HEK293 (cell line): Measurements from ENCODE around the gene NREP.
A peak's percentile ranks its signal among the peaks of the same experiment; 100 is the strongest.

Source experiments
- KLF10 ChIP-seq: fragments of 450-650 bp; IDR thresholded peaks from 2 replicates; pipeline ENCODE4 v1.5.1; 2018; ENCODE audit warnings: missing biosample characterization, mild to moderate bottlenecking, missing genetic modification characterization
- KLF16 ChIP-seq: fragments of 450-650 bp; formaldehyde crosslinking; IDR thresholded peaks from 2 replicates; pipeline ENCODE4 v1.5.1; 2017; ENCODE audit warnings: missing biosample characterization, missing genetic modification characterization
- KLF7 ChIP-seq: fragments of 450-650 bp; formaldehyde crosslinking; IDR thresholded peaks from 2 replicates; pipeline ENCODE4 v1.5.1; 2016; ENCODE audit warnings: missing biosample characterization, missing genetic modification characterization, borderline replicate concordance
- MYNN ChIP-seq: fragments of 450-650 bp; formaldehyde crosslinking; IDR thresholded peaks from 2 replicates; pipeline ENCODE4 v1.5.1; 2016; ENCODE audit warnings: missing biosample characterization, missing genetic modification characterization, borderline replicate concordance
- OSR2 ChIP-seq: fragments of 450-650 bp; formaldehyde crosslinking; IDR thresholded peaks from 2 replicates; pipeline ENCODE4 v1.5.1; 2016; ENCODE audit warnings: missing biosample characterization, missing genetic modification characterization
- PRDM1 ChIP-seq: fragments of 450-650 bp; formaldehyde crosslinking; IDR thresholded peaks from 2 replicates; pipeline ENCODE4; 2016; ENCODE audit warnings: missing biosample characterization, missing genetic modification characterization
- REPIN1 ChIP-seq: fragments of 450-650 bp; formaldehyde crosslinking; IDR thresholded peaks from 2 replicates; pipeline ENCODE4 v1.5.1; 2017; ENCODE audit warnings: missing biosample characterization, missing genetic modification characterization, low read depth
- ZBTB20 ChIP-seq: fragments of 450-650 bp; formaldehyde crosslinking; IDR thresholded peaks from 2 replicates; pipeline ENCODE4 v1.5.1; 2016; ENCODE audit warnings: missing biosample characterization, missing genetic modification characterization
- ZFP69B ChIP-seq: fragments of 450-650 bp; formaldehyde crosslinking; IDR thresholded peaks from 2 replicates; pipeline ENCODE4 v1.5.1; 2016; ENCODE audit warnings: missing biosample characterization, missing genetic modification characterization
- ZNF155 ChIP-seq: fragments of 450-650 bp; formaldehyde crosslinking; IDR thresholded peaks from 2 replicates; pipeline ENCODE4 v1.5.1; 2016; ENCODE audit warnings: missing biosample characterization, missing genetic modification characterization
- ZNF202 ChIP-seq: fragments of 450-650 bp; formaldehyde crosslinking; IDR thresholded peaks from 2 replicates; pipeline ENCODE4 v1.5.1; 2016; ENCODE audit warnings: missing biosample characterization, missing genetic modification characterization, borderline replicate concordance
- ZNF341 ChIP-seq: fragments of 450-650 bp; formaldehyde crosslinking; IDR thresholded peaks from 2 replicates; pipeline ENCODE4; 2016; ENCODE audit warnings: low read depth, missing biosample characterization, missing genetic modification characterization
- ZNF366 ChIP-seq: fragments of 450-650 bp; formaldehyde crosslinking; conservative IDR thresholded peaks from 2 replicates; pipeline ENCODE4 v1.5.1; 2016; ENCODE audit warnings: missing biosample characterization, missing genetic modification characterization
- ZNF37A ChIP-seq: fragments of 450-650 bp; IDR thresholded peaks from 2 replicates; pipeline ENCODE4 v1.5.1; 2018; ENCODE audit warnings: missing biosample characterization, missing genetic modification characterization
- ZNF501 ChIP-seq: fragments of 450-650 bp; formaldehyde crosslinking; IDR thresholded peaks from 2 replicates; pipeline ENCODE4 v1.5.1; 2016; ENCODE audit warnings: missing biosample characterization, missing genetic modification characterization
- ZNF558 ChIP-seq: fragments of 450-650 bp; formaldehyde crosslinking; IDR thresholded peaks from 2 replicates; pipeline ENCODE4 v1.5.1; 2016; ENCODE audit warnings: missing biosample characterization, missing genetic modification characterization
- ZNF610 ChIP-seq: fragments of 450-650 bp; formaldehyde crosslinking; IDR thresholded peaks from 2 replicates; pipeline ENCODE4 v1.5.1; 2016; ENCODE audit warnings: missing biosample characterization, missing genetic modification characterization, borderline replicate concordance
- ZNF777 ChIP-seq: fragments of 450-650 bp; formaldehyde crosslinking; IDR thresholded peaks from 2 replicates; pipeline ENCODE4 v1.5.1; 2017; ENCODE audit warnings: missing biosample characterization, missing genetic modification characterization, borderline replicate concordance
- ZNF830 ChIP-seq: fragments of 450-650 bp; IDR thresholded peaks from 2 replicates; pipeline ENCODE4 v1.5.0; 2018; ENCODE audit warnings: missing biosample characterization, missing genetic modification characterization, low read depth, mild to moderate bottlenecking, moderate library complexity
- ZNF843 ChIP-seq: fragments of 450-650 bp; formaldehyde crosslinking; IDR thresholded peaks from 2 replicates; pipeline ENCODE4 v1.5.1; 2016; ENCODE audit warnings: missing biosample characterization, missing genetic modification characterization
- ZSCAN30 ChIP-seq: fragments of 450-650 bp; IDR thresholded peaks from 2 replicates; pipeline ENCODE4 v1.5.1; 2018; ENCODE audit warnings: missing biosample characterization, mild to moderate bottlenecking, missing genetic modification characterization, moderate library complexity
- TF ChIP-seq, protein P1 (sequence below): sonication (generic); formaldehyde crosslinking; IDR thresholded peaks from 2 replicates; pipeline ENCODE4 v1.8.1; 2022; ENCODE audit warnings: mild to moderate bottlenecking, moderate library complexity, missing genetic modification reagents
- TF ChIP-seq, protein P2 (sequence below): fragments of 450-650 bp; formaldehyde crosslinking; IDR thresholded peaks from 2 replicates; pipeline ENCODE4 v1.5.1; 2017; ENCODE audit warnings: missing biosample characterization, missing genetic modification characterization
- TF ChIP-seq, protein P3 (sequence below): fragments of 450-650 bp; formaldehyde crosslinking; IDR thresholded peaks from 2 replicates; pipeline ENCODE4 v1.5.1; 2017; ENCODE audit warnings: missing biosample characterization, missing genetic modification characterization
- TF ChIP-seq, protein P4 (sequence below): fragments of 450-650 bp; formaldehyde crosslinking; IDR thresholded peaks from 2 replicates; pipeline ENCODE4 v1.5.1; 2016; ENCODE audit warnings: missing biosample characterization, missing genetic modification characterization
- TF ChIP-seq, protein P5 (sequence below): fragments of 450-650 bp; IDR thresholded peaks from 2 replicates; pipeline ENCODE4 v1.5.1; 2018; ENCODE audit warnings: missing biosample characterization, missing genetic modification characterization
- TF ChIP-seq, protein P6 (sequence below): fragments of 450-650 bp; formaldehyde crosslinking; IDR thresholded peaks from 2 replicates; pipeline ENCODE4 v1.5.1; 2016; ENCODE audit warnings: missing biosample characterization, missing genetic modification characterization

NREP gene

DNA sequence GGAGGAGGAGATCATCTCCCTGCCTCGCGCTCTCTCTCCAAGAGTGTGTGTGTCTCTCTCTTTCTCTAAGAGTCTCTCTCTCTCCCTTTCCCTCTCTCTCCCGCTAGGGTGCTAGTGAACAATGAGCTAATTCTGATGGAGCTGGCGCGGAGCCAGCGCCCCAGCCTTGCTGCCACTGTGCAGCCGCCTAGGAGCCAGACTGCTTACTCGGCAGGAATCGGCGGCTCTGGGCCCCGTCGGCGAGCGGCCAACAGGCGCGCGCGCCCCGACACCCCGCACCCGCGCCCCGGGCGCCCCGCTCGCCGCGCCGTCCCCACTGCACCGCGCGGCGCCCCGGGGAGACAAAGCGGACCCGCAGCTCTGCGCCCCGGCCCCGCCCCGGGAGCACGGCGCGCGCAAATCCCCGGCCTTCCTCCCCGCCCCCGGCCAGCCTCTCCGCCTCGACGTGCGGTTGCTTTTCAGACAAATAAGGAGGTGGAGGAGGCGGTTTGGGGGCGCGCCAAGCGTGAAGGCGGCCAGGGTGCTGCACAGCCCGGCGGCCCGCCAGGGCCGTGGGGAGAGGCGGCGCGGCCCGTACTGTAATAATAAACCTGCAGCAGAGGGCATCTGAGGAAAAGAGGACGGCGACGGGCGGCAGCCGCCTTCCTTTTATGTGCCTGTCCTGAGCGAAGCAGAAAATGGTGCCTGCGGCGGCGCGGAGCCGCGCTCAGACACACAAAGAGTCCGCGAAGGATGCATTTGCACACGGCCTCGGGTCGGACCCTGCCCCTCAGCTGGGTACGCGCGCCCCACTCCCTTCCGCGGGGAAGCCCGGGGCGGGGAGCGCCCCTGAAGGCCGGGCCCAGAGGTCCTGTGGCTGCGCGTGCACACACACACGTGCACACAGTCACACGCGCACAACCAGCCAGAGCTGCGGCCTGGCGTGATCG, 625 bp upstream of the NREP start (continued):
- TF ChIP-seq, protein P1, sequence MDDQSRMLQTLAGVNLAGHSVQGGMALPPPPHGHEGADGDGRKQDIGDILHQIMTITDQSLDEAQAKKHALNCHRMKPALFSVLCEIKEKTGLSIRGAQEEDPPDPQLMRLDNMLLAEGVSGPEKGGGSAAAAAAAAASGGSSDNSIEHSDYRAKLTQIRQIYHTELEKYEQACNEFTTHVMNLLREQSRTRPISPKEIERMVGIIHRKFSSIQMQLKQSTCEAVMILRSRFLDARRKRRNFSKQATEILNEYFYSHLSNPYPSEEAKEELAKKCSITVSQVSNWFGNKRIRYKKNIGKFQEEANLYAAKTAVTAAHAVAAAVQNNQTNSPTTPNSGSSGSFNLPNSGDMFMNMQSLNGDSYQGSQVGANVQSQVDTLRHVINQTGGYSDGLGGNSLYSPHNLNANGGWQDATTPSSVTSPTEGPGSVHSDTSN = peak; percentile 57; the same call in 1 of the 2 replicates
- TF ChIP-seq, protein P2, sequence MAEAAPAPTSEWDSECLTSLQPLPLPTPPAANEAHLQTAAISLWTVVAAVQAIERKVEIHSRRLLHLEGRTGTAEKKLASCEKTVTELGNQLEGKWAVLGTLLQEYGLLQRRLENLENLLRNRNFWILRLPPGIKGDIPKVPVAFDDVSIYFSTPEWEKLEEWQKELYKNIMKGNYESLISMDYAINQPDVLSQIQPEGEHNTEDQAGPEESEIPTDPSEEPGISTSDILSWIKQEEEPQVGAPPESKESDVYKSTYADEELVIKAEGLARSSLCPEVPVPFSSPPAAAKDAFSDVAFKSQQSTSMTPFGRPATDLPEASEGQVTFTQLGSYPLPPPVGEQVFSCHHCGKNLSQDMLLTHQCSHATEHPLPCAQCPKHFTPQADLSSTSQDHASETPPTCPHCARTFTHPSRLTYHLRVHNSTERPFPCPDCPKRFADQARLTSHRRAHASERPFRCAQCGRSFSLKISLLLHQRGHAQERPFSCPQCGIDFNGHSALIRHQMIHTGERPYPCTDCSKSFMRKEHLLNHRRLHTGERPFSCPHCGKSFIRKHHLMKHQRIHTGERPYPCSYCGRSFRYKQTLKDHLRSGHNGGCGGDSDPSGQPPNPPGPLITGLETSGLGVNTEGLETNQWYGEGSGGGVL (tag by site-specific recombination) = peak; percentile 91
- TF ChIP-seq ZNF366 (tag by site-specific recombination) (peak; percentile 77), ZNF777 (tag by site-specific recombination) (peak; percentile 60; the same call in 1 of the 2 replicates), ZNF843 (tag by site-specific recombination) (peak; percentile 55; the same call in 1 of the 2 replicates), ZNF501 (peak; percentile 90), ZNF558 (tag by site-specific recombination) (no peak), REPIN1 (peak; percentile 61; the same call in 1 of the 2 replicates), ZSCAN30 (peak; percentile 67), MYNN (no peak), PRDM1 (tag by site-specific recombination) (peak; percentile 94), ZNF155 (no peak), ZNF202 (tag by site-specific recombination) (no peak), ZNF830 (tag by site-specific recombination) (peak; percentile 36; the same call in 1 of the 2 replicates), ZNF610 (tag by site-specific recombination) (peak; percentile 80), ZBTB20 (tag by site-specific recombination) (peak; percentile 46; the same call in 1 of the 2 replicates), OSR2 (tag by site-specific recombination) (no peak), KLF10 (tag by site-specific recombination) (peak; percentile 89), ZNF341 (tag by site-specific recombination) (peak; percentile 51; the same call in 1 of the 2 replicates), KLF16 (peak; percentile 61; the same call in 1 of the 2 replicates), ZFP69B (tag by site-specific recombination) (peak; percentile 78), KLF7 (peak; percentile 43; the same call in 1 of the 2 replicates), ZNF37A (tag by site-specific recombination) (peak; percentile 21; the same call in 1 of the 2 replicates)
- TF ChIP-seq, protein P3, sequence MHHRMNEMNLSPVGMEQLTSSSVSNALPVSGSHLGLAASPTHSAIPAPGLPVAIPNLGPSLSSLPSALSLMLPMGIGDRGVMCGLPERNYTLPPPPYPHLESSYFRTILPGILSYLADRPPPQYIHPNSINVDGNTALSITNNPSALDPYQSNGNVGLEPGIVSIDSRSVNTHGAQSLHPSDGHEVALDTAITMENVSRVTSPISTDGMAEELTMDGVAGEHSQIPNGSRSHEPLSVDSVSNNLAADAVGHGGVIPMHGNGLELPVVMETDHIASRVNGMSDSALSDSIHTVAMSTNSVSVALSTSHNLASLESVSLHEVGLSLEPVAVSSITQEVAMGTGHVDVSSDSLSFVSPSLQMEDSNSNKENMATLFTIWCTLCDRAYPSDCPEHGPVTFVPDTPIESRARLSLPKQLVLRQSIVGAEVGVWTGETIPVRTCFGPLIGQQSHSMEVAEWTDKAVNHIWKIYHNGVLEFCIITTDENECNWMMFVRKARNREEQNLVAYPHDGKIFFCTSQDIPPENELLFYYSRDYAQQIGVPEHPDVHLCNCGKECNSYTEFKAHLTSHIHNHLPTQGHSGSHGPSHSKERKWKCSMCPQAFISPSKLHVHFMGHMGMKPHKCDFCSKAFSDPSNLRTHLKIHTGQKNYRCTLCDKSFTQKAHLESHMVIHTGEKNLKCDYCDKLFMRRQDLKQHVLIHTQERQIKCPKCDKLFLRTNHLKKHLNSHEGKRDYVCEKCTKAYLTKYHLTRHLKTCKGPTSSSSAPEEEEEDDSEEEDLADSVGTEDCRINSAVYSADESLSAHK = peak; percentile 69
- TF ChIP-seq, protein P4, sequence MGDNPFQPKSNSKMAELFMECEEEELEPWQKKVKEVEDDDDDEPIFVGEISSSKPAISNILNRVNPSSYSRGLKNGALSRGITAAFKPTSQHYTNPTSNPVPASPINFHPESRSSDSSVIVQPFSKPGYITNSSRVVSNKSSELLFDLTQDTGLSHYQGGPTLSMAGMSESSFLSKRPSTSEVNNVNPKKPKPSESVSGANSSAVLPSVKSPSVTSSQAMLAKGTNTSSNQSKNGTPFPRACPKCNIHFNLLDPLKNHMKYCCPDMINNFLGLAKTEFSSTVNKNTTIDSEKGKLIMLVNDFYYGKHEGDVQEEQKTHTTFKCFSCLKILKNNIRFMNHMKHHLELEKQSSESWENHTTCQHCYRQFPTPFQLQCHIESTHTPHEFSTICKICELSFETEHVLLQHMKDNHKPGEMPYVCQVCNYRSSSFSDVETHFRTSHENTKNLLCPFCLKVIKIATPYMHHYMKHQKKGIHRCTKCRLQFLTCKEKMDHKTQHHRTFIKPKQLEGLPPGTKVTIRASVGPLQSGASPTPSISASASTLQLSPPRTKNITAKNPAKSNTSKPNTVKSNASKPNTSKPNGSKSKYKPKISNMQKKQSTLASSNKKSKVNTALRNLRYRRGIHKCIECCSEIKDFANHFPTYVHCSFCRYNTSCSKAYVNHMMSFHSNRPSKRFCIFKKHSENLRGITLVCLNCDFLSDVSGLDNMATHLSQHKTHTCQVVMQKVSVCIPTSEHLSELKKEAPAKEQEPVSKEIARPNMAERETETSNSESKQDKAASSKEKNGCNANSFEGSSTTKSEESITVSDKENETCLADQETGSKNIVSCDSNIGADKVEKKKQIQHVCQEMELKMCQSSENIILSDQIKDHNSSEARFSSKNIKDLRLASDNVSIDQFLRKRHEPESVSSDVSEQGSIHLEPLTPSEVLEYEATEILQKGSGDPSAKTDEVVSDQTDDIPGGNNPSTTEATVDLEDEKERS (tag by site-specific recombination) = 0 out of 2 replicates have a peak, but pooled peaks have one; percentile 25
- TF ChIP-seq, protein P5, sequence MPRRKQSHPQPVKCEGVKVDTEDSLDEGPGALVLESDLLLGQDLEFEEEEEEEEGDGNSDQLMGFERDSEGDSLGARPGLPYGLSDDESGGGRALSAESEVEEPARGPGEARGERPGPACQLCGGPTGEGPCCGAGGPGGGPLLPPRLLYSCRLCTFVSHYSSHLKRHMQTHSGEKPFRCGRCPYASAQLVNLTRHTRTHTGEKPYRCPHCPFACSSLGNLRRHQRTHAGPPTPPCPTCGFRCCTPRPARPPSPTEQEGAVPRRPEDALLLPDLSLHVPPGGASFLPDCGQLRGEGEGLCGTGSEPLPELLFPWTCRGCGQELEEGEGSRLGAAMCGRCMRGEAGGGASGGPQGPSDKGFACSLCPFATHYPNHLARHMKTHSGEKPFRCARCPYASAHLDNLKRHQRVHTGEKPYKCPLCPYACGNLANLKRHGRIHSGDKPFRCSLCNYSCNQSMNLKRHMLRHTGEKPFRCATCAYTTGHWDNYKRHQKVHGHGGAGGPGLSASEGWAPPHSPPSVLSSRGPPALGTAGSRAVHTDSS (tag by site-specific recombination) = peak; percentile 82
- TF ChIP-seq, protein P6, sequence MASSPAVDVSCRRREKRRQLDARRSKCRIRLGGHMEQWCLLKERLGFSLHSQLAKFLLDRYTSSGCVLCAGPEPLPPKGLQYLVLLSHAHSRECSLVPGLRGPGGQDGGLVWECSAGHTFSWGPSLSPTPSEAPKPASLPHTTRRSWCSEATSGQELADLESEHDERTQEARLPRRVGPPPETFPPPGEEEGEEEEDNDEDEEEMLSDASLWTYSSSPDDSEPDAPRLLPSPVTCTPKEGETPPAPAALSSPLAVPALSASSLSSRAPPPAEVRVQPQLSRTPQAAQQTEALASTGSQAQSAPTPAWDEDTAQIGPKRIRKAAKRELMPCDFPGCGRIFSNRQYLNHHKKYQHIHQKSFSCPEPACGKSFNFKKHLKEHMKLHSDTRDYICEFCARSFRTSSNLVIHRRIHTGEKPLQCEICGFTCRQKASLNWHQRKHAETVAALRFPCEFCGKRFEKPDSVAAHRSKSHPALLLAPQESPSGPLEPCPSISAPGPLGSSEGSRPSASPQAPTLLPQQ = peak; percentile 89
